ENCODE measurements around the gene LGSN. TPM values are rescaled to one million over a fixed set of nuclear protein-coding genes. Genes with fewer than 3 reads are reported as not detected.
"Not testable (repeated sequence)": the region's sequence is repeated elsewhere in the genome, so short reads cannot be mapped to it uniquely, and the experiment has no call there.

Gene LGSN
- polyA plus RNA-seq, 5 donors, result 0.16 to 0.96 (median 0.63) TPM

- DNase-seq, result no peak
These were observed 83.4 kb downstream of the LGSN start for GRCh38 chr6:63236398-63236817.

GRCh38 chr6:63230511-63230910 lies 89.3 kb downstream of the LGSN start:
- not testable (repeated sequence) for DNase-seq

GRCh38 chr6:63230027-63230426 lies 89.8 kb downstream of the LGSN start:
- not testable (repeated sequence) for DNase-seq

GRCh38 chr6:63227928-63228894 lies 91.6 kb downstream of the LGSN start:
- DNase-seq, result not testable (repeated sequence)

- DNase-seq, result not testable (repeated sequence)
These were observed 93.8 kb downstream of the LGSN start for GRCh38 chr6:63225987-63226386.

Other genes starting within 250 kb of the LGSN start
- gene FKBP1C, start 108.5 kb downstream of the LGSN start, polyA plus RNA-seq (ENCODE audit: insufficient read depth in 1 of 5, insufficient read length in 5 of 5, low replicate concordance in 1 of 5), result 1 to 10 TPM in 4 of 5 donors, under 1 TPM in 1; 0.60 to 3.9 (median 2.9) TPM